Left renal cortex interstitium (tissue), 4 donors: ENCODE results near the gene ETS1. TPM values are rescaled to one million over a fixed set of nuclear protein-coding genes. Genes with fewer than 3 reads are reported as not detected.

Experiments used
- DNase-seq, 4 donors: peaks; one replicate each; pipeline ENCODE4 v3.0.0-alpha.2; 2013; ENCODE audit warnings: low read depth in 4 of 4, low spot score in 2 of 4, missing footprints in 1 of 4
- polyA plus RNA-seq, 4 donors: library from polyadenylated mRNA; unstranded; fragments of 120-200 nt; gene quantifications; one replicate each; pipeline ENCODE4 v1.2.1, GENCODE V29; 2013; ENCODE audit not compliant: insufficient read length in 4 of 4

Gene ETS1
- polyA plus RNA-seq, 4 donors, result 64.0 to 80.3 (median 71.7) TPM

DNA sequence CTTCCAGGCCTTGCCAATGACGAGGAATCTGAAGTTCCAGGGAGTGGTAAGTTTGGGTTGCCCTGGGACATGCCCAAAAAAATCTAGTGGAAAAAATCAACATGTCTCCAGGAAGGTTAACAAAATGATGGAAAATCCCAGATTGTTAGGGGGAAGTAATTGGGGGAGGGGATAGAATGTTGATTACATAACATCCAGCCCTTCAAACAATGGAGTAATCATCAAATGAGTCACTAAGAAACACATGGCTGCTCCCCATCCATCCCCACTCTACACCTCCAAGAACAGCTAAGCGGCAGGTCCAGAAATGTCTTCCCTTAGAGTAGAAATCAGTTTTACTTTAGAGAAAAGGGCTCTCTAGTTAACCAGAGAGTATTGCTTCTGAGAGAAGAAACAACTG lies 94.9 kb downstream of the ETS1 start:
- DNase-seq, result no peak

DNA sequence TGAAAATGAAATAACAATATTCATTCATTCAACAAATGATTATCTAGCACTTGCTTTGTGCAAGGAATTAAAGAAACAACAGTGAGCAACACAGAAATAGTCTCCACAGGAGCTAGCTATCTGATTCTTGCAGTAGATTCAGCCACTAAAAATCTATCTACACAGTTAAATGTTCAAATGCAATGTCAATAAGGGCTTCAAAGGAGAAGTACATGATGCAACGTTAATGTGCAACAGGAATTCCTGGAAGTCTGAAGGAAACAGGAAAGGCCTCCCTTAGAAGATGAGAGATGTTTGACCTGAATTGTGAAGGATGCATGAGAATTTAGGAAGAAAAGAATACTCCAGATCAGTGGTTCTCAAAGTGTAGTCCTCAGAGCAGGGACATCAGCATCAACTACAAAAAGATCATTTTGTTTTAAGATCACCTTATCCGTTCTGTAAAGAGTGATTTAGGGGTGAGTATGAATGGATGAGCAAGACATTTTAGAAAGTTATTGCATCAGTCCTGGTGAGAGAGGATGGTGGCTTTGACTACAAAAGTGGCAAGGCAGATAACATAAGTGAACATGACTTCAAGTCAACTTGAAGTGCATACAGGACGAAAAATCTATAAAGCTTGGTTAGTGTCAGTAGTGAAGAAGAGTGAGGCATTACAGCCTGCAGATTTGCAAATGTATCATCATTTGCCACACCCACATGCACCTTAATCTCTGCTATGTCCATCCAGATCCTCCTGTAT lies 96.0 kb downstream of the ETS1 start:
- DNase-seq, result no peak

DNA sequence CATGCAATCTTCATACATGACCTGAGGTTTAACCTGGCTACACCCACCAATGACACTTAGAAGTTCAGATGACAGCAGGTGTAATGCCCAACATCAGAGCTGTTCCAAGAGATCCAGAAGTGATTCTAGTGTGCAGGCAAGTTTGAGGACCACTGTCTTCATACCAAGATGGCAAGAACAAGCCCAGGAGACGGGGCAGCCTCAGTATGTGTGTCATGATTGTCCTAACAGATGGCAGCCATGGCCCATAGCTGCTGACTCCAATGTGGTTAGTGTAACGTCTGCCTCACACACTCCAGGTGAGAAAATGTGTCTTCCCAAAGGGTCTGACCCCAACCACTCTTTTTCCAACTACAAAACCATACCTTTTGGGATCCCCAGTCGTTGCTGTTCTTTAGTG lies 97.3 kb downstream of the ETS1 start:
- DNase-seq, result no peak

DNA sequence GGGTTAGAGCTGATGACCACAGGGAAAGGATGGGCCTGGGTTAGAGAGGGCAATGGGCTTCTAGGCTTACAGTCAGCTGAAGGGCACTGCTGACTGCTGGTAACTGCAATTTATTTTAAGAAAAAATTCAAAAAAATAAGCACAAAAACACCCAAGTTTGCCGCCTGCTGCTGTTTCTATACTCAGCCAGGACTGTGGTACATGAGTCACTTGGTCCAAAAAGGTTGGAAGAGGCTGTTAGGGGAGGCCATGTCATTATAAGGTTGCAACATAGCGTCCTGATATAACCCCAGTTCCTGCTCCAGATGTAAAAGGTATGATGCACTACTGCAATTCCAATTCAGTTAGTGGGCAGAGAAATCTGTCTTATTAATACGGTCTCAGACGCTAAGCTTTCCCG lies 98.9 kb downstream of the ETS1 start:
- DNase-seq, result no peak

DNA sequence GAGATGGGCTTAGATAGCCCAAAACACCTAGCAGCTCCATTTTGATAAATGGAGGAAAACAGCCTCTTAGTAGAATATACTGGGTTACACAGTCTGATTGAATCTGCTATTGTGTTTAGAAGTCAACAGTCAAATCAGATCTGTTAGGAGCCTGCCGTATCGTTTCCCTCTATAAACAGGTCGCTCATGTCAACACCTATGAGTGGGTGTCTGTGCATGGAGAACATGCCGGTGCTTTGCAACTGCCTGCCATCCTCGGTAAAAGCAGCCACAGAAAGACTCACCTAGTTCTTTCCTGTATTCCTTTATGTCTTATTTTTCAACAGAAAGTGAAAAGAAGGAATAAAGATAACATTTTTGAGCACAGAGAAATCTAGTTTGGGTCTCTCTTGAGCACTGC lies 99.4 kb downstream of the ETS1 start:
- DNase-seq, result no peak

DNA sequence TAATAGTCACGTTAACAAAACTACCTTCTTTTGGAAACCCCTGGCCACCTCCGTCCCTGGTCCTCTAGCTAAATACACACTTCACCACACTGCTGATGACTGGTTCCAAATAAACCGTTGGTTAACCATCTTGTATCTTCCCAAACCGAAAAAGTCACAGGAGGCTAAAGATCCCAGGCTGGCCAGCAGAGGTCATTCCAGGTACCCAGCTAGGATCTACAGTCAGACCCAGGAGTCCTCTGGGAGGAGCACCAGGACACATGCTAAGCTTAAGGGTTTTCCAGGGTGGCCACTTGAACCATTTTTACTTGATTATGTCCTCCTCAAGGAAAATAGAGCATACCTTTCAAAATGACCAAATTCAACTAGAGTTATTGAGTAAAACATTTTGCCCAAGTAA lies 103.2 kb downstream of the ETS1 start:
- no peak for DNase-seq

DNA sequence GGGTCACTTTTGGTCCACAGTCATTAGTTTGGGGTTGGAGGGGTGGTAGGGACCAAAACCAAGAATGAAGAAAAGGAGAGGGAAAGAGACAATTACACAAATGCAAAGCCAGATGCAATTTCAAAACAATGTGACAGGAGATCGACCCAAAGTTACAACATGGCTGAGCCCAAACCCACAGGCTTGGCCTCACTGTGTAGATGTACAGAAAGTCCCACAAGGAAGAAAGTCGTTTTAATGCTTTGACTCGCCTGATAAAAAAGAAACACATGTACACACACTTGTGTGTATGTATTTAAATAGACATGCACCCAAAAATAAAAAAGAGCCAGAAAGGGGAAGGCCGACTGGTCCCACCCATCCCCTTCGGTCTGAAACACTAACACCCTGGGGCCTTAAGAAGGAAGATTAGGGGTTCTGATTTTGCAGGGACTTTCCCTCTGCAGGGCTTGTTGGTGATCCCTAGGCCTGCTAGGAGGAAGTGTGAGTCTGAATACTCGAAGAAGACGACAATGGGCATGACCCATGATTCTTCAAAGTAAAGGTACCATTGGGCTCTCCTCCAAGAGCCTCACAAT lies 104.1 kb downstream of the ETS1 start:
- DNase-seq, result no peak

DNA sequence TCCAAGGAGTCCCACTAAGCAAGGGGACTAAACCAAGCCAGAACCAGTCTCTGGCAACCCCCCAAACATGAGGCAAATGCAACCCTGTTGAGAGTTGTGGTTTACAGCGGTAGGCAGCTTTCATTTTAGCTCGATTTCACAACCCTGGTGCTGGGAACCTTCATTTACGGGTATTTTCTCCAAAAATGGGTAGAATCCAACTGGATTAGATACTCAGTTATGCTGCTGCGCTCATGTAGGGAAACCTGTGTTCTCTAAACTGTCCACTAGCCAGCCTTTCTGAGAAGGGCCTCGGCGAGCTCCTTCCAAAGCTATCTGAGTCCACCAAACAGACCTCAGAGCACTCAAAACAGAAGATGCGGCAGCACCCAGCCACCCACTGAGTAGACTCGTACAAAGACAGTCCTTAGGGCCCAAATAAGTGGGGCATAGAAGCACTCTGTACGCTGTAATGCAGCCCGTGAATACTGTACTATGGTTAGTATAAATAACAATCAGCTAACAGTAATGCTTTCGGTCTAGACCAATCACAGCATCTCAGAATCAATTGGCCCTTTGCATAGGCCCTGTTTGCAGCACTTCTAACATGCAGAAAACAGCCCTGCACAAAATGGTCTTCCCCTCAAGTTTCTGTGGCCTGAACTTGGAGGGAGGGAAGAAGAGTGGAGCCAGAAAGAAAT lies 104.7 kb downstream of the ETS1 start:
- no peak for DNase-seq

DNA sequence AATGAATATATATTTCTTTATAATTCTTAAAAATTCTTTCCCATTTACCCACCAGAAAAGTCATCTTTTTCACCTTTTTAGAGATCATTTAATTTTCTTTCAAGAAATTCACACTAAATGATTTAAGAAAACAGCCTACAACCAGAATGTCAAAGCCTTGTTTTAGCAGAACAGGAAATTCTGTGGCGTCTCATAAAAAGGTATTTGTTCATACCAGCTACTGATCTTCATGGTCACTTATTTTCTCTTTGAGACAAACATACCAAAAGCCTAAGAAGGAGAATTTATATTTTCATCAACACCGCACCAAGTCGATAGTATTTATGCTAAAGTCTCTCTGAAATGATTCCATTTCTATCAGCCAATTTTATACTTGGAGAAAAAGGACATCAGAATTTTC lies 105.3 kb downstream of the ETS1 start:
- DNase-seq, result no peak

DNA sequence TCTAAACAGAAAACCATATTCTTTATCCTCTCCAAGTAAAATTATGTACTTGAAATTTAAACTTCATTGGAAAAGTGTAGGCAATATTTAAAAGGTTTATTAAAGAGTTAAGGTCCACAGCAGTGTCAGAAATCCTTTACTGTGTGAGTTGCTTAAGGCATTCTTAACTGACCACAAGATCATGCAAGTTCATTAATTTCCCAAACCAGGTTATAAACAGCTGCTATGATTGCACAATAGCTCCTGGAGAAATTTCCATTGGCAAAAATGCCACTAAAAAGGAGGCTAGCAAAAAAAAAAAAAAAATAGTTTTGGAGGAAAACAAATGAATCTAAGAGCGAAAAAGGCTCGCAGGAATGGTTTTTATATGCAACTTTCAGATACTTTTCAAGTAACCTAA lies 106.2 kb downstream of the ETS1 start:
- DNase-seq, result no peak

DNA sequence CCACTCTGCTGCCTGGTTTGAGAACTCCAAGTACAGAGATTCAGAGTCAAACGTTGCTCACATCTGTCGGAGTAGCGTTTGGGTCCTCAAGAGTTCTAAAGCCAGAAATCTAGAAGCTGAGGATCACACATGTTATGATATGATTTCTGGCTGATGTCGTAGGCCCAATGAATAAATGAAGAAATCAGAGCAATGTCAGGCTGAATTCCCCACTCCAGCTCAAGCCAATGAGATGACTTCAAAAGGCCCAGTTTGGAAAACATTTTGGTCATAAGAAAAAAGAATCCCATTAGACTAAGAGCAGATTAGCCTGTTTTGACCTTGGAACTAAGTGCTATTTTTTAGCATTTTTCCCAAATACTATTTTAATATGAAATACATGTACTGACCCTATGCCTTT lies 106.7 kb downstream of the ETS1 start:
- DNase-seq, result no peak

DNA sequence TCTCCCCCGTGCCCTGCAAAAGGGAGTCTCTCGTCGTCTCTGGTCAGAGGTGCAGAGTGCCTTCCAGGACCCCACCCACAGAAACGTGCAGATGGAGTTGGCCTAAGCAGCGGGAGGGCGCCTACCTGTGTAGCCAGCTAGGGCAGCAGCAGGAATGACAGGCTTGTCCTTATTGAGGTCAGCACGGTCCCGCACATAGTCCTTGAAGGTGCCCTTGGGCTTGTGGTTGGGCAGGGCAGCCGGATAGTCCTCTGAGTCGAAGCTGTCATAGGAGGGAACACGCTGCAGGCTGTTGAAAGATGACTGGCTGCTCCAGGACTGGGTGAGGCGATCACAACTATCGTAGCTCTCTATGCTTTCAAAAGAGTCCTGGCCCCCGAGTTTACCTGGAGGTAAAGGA lies 107.3 kb downstream of the ETS1 start:
- DNase-seq, result no peak

DNA sequence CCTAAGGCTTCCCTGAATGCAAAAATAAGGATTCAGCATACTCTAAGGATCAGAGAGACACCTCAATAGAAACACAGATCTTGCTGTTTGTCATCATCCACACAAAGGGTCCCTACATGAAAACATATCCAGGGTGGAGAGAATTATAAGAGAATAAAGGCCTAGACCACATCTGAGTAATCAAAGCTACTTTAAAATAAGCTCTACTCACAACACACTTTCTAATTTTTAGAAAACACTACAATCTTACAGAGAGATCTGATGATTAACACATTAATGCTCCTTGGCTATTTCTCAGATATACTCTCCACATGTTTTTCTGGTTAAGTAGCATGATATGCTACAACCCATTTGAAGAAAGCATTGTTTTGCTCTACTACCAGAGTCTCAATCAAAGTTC lies 108.2 kb downstream of the ETS1 start:
- no peak for DNase-seq

DNA sequence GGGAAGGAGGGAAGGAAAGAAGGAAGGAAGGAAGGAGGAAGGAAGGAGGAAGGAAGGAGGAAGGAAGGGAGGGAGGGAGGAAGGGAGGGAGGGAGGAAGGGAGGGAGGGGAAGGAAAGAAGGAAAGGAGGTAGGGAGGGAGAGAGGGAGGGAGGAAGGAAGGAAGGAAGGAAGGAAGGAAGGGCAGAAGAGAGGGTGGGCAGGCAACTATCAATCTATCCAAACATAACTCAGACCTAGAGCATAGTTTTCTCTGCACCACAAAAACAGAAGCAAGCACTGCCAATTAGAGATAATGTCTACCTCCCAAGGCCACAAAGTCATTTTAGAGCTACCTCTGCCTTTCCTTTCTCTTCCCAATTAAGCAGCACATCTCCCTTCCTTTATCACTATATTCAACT lies 109.1 kb downstream of the ETS1 start:
- no peak for DNase-seq

DNA sequence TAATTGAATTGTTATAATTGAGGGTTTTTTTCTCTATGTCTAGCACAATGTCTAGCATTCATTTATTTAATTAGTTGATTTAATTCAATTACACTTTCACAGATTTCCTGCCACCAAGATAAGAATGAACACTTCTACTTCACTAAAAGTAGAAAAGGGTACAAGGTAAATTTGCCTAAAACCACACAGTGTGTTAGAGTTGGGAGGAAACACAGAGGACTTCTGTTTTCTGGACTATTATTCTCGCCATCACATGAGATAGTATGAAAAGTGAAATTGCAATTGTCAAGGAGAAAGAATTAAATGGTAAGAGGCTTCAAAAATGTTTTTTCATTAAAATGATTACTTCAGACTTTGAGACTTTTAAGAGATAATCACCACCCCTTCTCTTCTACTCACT lies 109.5 kb downstream of the ETS1 start:
- no peak for DNase-seq

DNA sequence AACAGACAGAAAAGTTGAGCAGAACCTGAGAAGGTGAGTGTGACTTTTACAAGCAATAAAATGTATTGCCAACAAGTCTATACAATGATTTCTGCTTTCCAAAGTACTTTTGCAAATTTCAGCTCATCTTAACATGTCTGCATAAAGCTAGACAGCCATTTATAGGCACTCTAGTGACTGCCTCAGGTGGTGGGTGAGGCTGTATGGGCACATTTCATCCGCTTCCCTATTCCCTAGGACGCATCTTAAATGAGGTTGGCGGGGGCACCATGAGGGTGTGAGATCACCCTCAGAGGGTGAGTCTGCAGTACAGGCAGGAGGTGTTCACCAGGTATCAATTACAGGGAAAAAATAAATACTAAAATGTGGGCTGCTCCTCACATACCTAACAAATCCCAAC lies 110.1 kb downstream of the ETS1 start:
- no peak for DNase-seq

DNA sequence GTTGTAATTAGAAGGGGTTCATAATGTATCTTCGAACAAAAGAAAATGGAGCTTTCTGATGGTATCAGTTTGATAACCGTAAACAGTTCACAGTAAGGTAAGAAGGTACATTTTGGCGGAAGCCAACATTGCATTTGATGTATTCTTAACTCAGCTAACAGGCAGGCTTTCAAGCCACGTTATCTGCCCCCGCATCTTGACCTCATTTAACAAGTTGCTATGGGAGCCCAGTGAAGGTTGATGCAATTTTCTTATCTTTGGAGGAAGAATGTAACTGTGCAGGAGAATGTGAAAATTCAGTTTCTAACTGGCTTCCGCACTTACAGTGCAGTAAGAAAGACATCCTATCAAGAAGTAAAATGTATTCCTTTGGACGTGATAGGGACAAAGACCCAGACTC lies 110.6 kb downstream of the ETS1 start:
- no peak for DNase-seq

DNA sequence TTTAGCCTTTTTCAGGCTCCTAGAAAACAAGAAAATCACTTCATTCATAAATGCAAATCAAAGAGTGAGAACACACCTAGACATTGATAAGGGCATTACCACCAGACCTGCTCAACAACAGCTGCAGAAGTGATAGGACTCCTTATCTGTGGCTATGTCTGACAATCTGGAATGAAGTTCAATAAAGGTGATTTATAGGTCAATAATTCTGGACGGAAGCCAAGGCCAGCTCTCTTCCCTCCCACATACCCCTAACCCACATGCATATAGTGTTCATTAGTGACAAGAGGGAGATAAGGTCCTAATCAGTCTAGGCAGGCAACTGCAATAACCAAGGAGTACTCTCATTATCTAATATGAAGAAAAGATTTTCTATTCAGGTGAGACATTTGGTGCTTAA lies 111.3 kb downstream of the ETS1 start:
- DNase-seq, result no peak

DNA sequence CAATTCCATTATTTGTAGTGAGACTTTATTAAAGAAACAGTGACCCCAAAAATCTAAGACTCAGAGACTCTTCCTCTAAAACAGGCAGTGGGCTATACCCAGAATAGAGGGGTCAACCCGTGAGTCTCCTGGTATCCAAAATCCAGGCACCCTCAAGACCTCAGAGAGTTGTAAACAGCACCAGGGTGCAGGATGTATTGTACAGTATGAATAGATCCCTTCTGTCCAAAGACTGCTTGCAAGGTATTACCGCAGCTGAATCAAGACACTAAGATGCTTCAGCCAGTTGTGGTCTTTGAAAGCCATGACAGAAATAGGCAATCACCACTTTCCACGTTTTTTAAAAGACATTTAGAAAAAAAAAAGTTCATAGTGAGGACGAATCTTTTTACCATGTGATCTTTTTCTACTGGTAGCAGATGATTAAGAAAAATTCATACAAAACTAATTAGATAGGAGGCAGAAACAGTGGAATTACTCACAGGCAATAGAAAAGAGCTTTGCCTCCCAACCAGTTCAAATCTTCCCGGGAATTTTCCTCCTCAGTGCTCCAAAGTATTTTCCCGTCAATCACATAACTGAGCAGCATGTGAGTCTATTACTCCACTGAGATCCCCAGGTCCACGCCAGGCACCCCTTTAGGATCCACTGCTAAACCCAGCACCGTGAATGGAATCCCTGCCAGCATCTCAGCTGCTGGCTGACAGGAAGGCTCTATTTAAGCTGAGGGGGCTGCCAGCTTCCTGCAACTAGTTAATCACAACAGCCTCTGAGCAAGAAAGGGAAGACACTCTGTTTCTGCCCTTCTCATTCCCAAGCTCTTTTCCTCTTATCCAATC lies 113.1 kb downstream of the ETS1 start:
- no peak for DNase-seq

DNA sequence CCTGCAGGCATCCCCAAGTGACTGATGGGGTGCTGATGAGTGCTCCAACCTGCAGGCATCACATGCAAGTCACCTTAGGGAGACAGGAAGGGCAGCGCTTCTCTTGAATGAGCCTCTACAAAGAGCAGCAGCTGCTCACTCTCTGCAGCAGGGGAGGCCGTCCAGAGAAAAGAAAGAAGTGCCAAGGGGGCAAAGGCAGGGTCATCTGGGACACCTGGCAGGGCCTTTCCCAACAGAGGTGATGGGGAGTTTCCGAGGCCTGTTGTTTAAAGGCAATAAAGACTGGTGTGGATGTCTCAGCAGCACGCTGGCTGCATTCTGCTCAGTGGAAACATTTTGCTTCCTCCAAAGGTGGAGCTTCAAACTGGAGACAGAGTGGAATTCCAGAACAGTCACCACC lies 113.7 kb downstream of the ETS1 start:
- DNase-seq, result no peak
